Mammary epithelial cell (primary cell): Measurements from ENCODE around the gene ETNK2.

Source experiments
- CTCF ChIP-seq, 2 donors: IDR thresholded peaks in 1 of 2; conservative IDR thresholded peaks in 1 of 2; 2 replicates each; pipeline ENCODE4 v1.5.1; 2011 to 2012; ENCODE audit warnings: inconsistent platforms in 2 of 2, low read length in 2 of 2, mild to moderate bottlenecking in 2 of 2, control low read depth in 1 of 2, low read depth in 1 of 2; ENCODE audit not compliant: insufficient read depth in 1 of 2; ENCODE audit errors: extremely low read depth in 1 of 2
- EZH2 ChIP-seq: IDR thresholded peaks from 2 replicates; pipeline ENCODE4 v1.6.1; 2012; ENCODE audit warnings: low read length, inconsistent platforms, borderline replicate concordance

DNA sequence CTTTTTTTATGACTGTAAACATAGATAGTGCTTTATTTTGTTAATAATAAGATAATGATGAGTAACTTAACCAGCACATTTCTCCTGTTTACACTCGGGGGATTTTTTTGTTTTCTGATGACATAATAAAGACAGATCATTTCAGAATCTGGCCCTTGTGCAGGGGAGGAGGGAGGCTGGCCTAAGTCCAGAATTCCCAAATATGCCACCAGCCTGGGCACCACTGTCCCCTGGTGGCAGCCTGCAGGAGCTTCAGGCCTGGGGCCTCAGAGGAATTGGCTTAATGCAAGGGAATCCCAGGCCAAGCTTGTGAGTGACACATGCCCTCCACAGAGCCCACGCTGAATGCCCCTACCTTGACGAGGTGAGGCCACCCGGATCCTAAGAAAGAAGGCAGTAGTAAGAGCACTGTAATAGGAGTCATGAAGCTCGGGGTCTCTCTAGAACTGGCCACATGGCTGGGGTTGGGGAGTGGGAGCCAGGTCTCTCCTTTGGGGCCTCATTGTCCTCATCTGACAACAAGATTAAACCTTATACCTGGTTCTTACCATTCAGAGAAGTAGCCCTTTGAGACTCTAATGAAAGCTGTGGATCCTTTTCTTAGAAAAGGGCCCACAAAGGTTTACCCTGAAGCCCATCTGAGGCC lies 24.1 kb downstream of the ETNK2 start:
- TF ChIP-seq CTCF (conservative IDR thresholded peaks at IDR 0.05 in 1 of 2, IDR thresholded peaks at IDR 0.05 in 1 of 2; ENCODE audit: extremely low read depth in 1 of 2, insufficient read depth in 1 of 2, low read depth in 1 of 2, low read length in 2 of 2) (peak; percentile 98 to 99), EZH2 (no peak)
